ENCODE data around the gene FAM120A. TPM values are rescaled to one million over a fixed set of nuclear protein-coding genes. Genes with fewer than 3 reads are reported as not detected.

Gene FAM120A
- total and polyA plus RNA-seq, 9 of the 15 experiments (the other 6 are each of a cell fraction or from before 2014, with no cell fraction given) = 8.7 to 71.0 (median 42.2) TPM

- no peak overlapping the region for H3K27ac ChIP-seq (ENCODE audit: extremely low read depth, low read depth, low read length)
- ATAC-seq = no peak
- no peak overlapping the region for H3K4me3 ChIP-seq
- H3K9me3 ChIP-seq (replicated peaks; ENCODE audit: control insufficient read depth, insufficient read depth, low read depth, low read length) = no peaks in the 10 kb centered on the region
- peaks cover 100% of the 10 kb centered on the region for H3K79me2 ChIP-seq (ENCODE audit: control insufficient read depth, insufficient read depth, low read length)
- no peak for DNase-seq (ENCODE audit: extremely low read depth in 1 of 4, low spot score in 3 of 4)
- in situ Hi-C loops (cut with MboI) (no loop called here), intact Hi-C loops (cut with micrococcal nuclease) (no loop called here)
- H3K9ac ChIP-seq (ENCODE audit: insufficient read depth in 1 of 2, low read depth in 2 of 2, low read length in 2 of 2) = no peak overlapping the region
- 100% methylated on average over 1 of the region's 1 CpG for WGBS (ENCODE audit: insufficient coverage, low coverage, missing lambda C conversion rate)
- CTCF ChIA-PET (ENCODE audit: low intra/inter-chr PET ratio) = no interaction called here
- H3K27me3 ChIP-seq (ENCODE audit: control insufficient read depth in 2 of 2, insufficient read depth in 2 of 2, low read length in 2 of 2) = no peaks in the 10 kb centered on the region
- no peak for FAIRE-seq
- H2AFZ ChIP-seq (ENCODE audit: low read depth, low read length) = no peak overlapping the region
- no TSS peak for BruUV-seq (replicated peaks)
- H3K9me1 ChIP-seq (ENCODE audit: control insufficient read depth, insufficient read depth, low read length) = no peaks in the 10 kb centered on the region
- H4K20me1 ChIP-seq (replicated peaks; ENCODE audit: control insufficient read depth, insufficient read depth, low read length) = peaks cover 15% of the 10 kb centered on the region
- no peak overlapping the region for H3K4me2 ChIP-seq (ENCODE audit: insufficient read depth, low read length)
- peaks cover 41% of the 10 kb centered on the region; the same call in 2 of the 3 replicates for H3K36me3 ChIP-seq (ENCODE audit: control insufficient read depth, insufficient read depth, low read length)
- POLR2A ChIA-PET = no interaction called here
- H3K4me1 ChIP-seq (replicated peaks in 1 of 2; ENCODE audit: control insufficient read depth in 2 of 2, insufficient read depth in 2 of 2, low read length in 2 of 2) = peaks cover 0 to 28% of the 10 kb centered on the region in 2 experiments; a peak in 4 of 5 replicates
- TF ChIP-seq RUNX1 (IDR thresholded peaks at IDR 0.05; ENCODE audit: low read depth) (no peak), C11orf30 (IDR thresholded peaks at IDR 0.05; ENCODE audit: low read depth) (peak; percentile 87), BCL6 (CRISPR knock-in tag; IDR thresholded peaks at IDR 0.05) (no peak), ESRRB (CRISPR knock-in tag; IDR thresholded peaks at IDR 0.05; ENCODE audit: borderline replicate concordance) (no peak), EGR1 (conservative IDR thresholded peaks at IDR 0.05) (no peak), NFE2L1 (tag; IDR thresholded peaks at IDR 0.05; ENCODE audit: borderline replicate concordance, low read depth) (peak; percentile 20; the same call in 1 of the 2 replicates), CC2D1A (IDR thresholded peaks at IDR 0.05) (no peak), MAFK (IDR thresholded peaks at IDR 0.05; ENCODE audit: low read length) (peak; percentile 60; the same call in 1 of the 2 replicates), ZNF316 (IDR thresholded peaks at IDR 0.05) (peak; percentile 94), TRIM24 (IDR thresholded peaks at IDR 0.05) (no peak), MAFF (IDR thresholded peaks at IDR 0.05; ENCODE audit: low read length) (peak; percentile 52; the same call in 1 of the 2 replicates), HDAC3 (IDR thresholded peaks at IDR 0.05; ENCODE audit: borderline replicate concordance, partially characterized antibody) (no peak), SP1 (CRISPR knock-in tag; IDR thresholded peaks at IDR 0.05) (no peak), STAG1 (CRISPR knock-in tag; IDR thresholded peaks at IDR 0.05; ENCODE audit: borderline replicate concordance) (no peak), ZNF12 (CRISPR knock-in tag; IDR thresholded peaks at IDR 0.05) (no peak), MAFG (tag; conservative IDR thresholded peaks at IDR 0.05) (peak; percentile 77)
Measured at GRCh38 chr9:93461414-93461743, 9.9 kb downstream of the FAM120A start.
